ENCODE data around the gene HRH3.

HRH3 gene

GRCh38 chr20:62219992-62220665 is at the start of gene HRH3:
Gene HRH3 (minus strand): TSS chr20:62220278. CDS start chr20:62219970, 308 bp downstream.
- DNase-seq: peak; percentile 12

- no peak for DNase-seq
Measured at GRCh38 chr20:62269871-62270270, 49.8 kb upstream of the HRH3 start.

GRCh38 chr20:62269378-62269777 is 49.3 kb upstream of the HRH3 start:
- DNase-seq: no peak

DNA sequence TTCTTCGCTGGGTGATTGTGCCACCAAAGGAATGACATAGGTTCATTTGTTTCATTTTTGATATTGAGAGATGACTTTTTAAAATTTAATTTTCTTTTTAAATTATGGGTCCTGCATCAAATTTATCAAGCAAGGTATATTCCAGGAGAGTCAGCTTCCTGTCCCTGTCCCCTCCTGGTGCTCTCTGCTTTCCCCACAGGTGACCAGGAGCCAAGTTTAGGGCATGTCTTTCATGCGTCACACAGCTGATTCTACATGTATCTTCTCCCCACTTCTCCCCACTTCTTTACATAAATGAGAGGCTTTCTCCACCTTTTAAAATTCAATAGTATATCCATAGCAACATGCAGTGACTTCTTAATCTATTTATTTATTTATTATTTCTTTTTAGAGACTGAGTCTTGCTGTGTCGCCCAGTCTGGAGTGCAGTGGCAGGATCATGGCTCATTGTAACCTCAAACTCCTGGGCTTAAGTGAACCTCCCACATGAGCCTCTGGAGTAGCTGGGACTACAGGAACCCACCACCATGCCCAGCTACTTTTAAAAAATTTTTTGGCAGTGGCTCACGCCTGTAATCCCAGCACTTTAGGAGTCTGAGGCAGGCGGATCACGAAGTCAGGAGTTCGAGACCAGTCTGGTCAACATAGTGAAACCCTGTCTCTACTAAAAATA is 48.3 kb upstream of the HRH3 start:
- DNase-seq: no peak

GRCh38 chr20:62267543-62267942 is 47.5 kb upstream of the HRH3 start:
- no peak for DNase-seq

DNA sequence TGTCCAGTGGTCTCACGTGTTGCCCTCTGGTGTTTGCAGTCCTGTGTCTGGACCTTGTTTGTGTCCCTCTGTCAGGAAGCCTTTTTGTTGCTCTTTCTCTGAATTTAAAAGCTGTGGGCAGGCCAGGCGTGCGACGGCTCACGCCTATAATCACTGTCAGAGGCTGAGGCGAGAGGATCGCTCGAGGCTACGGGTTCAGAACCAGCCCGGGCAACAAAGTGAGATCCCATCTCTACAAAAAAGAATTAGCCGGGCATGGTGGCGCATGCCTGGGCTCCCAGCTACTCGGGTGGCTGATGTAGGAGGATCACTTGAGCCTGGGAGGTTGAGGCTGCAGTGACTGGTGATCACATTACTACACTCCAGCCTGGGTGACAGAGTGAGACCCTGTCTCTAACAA is 46.8 kb upstream of the HRH3 start:
- no peak for DNase-seq

DNA sequence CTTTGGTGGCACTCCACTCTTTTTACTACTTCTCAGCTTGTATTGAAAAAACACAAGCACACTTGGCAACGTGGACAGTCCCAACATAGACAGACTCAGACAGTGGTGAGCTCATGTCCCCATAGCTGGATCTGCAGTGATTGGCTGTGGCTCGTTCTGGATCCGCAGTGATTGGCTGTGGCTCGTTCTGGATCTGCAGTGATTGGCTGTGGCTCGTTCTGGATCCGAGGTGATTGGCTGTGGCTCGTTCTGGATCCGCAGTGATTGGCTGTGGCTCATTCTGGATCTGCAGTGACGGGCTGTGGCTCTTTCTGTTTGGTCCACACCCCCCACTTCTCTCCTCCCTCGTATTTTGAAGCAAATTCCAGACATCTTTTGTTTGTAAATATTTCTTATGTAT is 46.3 kb upstream of the HRH3 start:
- DNase-seq: no peak

- no peak for DNase-seq
Measured at GRCh38 chr20:62265365-62265764, 45.3 kb upstream of the HRH3 start.

GRCh38 chr20:62263396-62263795 is 43.3 kb upstream of the HRH3 start:
- no peak for DNase-seq

DNA sequence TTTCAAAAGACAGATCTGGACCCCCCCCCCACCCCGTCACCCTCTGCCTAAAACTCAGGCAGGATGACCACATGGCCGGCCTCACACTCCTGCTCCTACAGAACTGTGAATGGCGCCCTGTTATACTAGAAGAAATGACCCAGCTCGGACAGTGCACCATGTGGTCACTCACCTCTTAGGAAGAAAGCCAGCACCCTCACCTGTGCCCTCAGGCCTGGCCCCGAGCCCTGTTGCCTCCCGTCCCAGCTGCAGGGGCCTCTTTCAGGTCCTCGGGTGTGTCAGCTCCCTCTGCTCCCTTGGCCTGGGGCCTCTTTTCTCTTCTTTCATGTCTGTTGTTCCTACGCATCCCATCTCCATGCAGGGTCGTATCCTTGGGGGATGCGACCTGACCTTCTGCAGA is 42.0 kb upstream of the HRH3 start:
- no peak for DNase-seq

DNA sequence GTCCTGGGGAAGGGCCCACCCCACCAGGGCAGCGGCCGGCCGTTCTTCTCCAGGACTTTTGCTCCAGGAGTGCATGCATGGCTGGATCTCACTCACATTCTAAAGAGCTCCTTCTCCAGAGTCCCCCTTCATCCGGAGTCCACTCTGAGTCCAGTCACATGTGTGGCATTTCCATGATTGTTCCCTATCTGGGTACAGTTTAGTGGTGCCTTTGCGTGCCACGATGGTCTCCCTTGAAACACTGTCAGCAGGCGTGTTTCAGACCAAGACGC is 39.2 kb upstream of the HRH3 start:
- DNase-seq: no peak

DNA sequence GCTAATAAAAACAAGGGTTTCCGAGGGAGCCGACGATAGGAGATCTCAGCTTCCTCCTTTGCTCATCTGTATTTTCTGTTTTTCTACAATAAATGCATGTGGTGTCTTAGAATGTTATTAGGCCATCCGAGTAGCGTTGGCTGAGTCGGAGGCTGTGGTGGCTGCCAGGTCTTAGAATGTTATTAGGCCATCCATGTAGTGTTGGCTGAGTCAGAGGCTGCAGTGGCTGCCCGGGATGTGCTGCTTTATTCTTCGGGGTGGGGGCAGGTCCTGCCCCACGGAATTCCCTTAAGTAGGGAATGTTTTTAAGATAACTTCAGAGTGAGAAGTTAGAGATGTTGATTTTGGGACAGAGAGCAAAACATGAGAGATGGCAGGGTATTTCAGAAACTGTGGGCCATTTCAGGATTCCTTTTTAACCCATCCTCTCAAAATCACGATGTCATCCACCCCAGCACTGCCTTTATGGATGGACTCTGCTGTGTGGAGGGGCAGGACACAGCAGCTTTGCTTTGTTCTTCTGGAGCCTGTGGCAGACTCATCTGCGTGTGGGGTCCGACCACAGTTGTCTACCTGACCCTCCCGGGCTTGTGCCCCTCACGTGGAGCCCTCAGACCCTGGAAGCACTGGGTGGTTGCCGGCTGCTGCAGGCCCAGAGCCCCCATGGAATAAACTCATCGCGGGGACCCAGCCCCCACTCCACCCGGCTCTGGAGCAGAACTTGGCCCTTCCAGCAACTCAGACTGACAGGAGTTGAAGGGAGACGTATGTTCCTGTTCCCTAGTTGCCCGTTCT is 38.6 kb upstream of the HRH3 start:
- DNase-seq: no peak

DNA sequence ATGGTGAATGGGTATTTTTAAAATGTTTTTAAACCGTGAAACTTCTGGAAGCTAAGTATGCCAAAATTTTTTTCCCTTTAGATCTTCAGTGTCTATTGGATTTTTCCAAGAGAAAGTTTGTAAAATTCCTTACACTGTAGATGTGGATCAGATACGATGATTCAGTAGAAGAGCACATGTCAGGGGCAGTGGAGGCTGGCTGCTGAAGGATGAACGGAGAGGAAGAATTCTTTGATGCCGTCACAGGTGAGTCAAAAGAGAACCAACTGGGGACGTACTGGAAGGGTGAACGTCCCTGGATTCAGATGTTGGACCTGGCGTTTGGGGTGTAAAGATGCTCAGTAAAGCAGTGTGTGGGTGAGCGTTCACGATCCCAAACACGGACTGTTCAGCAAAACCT is 35.9 kb upstream of the HRH3 start:
- DNase-seq: no peak

DNA sequence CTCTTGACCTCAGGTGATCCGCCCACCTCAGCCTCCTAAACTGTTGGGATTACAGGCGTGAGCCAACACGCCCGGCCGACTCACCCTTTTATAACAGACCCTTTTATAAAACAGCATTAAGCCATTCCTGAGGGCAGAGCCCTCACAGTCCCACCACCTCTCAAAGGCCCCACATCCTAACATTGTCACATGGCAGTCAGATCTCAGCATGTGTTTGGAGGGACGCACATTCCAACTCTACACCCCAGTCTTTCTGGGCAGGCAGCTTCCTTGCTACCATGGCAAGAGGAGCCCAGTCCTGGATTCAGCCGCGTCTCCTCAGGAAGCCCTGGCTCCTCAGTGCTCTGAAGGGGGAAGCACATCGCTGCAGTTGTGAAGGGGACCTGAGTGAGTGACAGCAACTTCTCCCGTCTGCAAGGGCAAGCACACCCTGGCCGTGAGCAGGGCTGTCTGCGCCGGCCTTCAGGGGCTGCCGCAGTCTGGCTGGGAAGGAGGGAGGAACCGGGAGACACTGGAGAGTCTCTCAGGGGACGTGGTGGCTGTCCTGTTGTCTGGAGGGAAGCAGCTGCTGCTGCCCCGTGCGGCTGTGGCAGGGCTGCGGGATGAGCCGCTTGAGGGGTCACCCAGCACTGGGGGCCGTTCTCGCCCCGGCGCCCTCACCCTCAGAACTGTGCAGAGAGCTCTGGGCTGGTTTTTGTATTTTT is 34.1 kb upstream of the HRH3 start:
- no peak for DNase-seq

DNA sequence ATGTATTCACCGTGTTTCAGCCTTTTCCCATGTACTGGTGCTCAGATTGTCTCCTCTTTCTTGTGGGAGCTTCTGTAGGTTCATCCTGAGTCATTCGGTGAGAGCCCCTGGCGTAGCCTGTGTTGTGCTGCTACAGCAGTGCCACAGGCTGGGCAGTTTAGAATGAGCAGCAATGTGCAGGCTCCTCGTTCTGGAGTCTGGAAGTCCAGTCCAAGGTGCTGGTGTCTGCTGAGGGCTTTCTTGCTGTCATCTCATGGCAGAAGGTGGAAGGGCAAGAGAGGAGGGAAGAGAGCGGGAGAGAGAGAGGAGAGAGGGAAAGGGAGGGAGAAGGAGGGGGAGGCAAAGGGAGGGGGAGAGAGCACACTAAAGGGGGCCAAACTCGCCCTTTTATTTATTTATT is 33.3 kb upstream of the HRH3 start:
- no peak for DNase-seq

DNA sequence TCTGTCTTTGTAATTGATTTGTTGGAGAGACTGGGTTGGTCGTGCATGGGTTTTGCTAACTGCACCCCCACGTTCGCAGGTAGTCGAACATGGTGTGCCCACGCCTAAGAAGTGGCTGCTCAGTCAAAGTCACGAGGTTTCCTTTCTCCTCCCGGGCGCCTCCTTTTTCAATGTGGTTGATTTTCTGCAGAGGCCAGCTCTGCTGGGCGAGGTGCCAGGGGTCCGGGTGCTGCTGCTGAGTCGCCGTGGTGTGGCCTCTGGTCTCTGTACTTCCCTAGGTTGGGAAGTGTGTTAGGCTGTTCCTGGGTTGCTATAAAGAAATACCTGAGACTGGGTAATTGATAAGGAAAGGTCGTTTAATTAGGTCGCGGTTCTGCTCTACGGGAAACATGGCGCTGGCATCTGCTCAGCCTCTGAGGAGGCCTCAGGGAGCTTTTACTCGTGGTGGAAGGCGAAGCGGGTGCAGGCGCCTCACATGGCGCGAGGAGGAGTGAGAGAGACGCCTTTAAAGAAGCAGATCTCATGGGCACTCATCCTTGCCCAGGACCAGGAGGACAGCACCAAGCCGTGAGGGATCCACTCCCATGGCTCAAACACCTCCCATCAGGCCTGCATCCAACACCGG is 32.4 kb upstream of the HRH3 start:
- DNase-seq: no peak

DNA sequence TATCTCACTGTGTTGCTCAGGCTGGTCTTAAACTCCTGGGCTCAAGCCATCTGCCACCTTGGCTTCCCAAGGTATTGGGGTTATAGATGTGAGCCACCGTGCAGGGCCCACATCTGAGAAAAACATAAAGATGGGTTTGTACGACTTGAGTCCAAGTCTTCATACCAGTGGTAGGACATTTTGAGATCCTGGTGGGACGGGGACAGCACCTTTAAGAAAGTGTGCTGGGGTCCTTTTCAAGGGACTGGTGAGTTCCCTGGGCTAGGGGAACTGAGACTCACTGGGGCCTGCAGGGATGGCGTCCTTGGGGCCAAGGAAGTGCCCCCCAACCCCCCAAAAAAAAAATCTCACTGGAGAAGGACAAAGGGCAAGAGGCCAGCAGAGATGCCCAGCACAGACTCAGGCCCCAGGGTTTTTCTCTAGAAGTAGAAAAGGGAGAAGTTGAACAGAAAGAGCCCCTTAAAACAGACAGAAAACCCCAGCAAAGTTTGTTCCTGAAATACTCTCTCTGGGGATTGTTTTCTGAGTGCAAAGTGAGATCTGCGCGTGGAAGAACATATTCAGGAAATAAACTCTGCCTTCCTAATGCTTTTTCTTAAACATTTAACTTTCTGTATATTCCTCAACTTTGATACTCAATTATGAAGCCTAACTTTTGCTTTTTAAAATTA is 28.9 kb upstream of the HRH3 start:
- no peak for DNase-seq

DNA sequence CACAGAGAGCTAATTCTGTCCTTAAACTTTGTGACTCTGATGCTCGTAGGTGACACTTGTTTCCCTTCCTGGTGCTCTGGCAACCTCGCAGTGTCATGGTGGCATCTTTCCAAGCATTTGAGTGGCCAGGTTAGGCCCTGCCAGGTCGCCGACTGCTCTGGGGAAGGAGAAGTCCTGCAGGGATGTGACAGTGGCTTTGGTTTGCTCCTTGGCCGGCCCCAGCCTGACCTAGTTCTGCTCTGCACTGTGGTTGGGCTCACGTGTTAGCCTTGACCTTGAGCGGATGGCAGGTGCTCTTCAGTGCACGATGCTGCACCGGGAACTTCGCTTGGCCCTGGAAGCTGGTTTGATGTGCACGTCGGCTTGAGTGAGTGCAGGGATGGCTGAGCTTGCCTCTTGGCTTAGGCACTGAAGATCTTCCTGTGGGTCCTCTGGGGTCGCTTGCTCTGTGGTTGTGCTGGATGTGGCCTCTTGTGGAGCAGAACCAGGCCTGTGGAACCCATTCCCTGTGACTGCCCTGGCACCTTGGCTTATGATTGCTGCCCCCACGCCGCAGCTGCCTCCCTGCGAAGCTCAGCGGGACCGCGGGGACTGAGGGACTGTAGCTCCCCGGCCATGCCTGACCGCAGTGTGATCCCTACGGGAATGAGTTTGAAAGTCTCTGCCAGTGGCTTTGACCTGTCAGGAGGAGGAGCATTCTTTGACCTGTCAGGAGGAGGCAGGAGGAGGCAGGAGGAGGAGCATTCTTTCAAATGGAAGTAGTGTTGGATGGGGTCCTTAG is 27.0 kb upstream of the HRH3 start:
- no peak for DNase-seq

- DNase-seq: no peak
Measured at GRCh38 chr20:62246431-62246830, 26.4 kb upstream of the HRH3 start.

GRCh38 chr20:62245911-62246280 is 25.8 kb upstream of the HRH3 start:
- DNase-seq: no peak

DNA sequence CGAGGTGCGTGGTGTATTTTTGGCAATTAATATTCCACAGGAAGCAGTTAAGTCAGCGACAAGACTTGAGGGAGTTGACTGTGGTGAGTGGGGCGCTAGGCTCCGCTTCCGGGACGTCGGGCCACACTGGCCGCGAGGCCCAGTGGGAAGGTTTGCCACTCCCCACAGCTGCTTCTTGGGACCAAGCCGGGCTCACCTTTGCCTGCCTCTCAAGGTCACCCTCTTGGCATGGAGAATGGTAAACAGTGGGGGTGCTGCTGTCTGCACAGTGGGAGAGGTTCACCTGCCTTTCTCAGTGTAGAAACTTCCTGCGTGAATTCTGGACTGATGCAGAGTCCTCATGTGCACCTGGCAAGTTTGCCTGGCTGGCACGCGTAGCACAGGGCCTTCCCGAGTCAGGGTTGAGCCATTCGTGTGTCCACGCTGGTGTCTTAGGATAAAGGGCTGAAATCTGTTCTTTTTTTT is 24.6 kb upstream of the HRH3 start:
- DNase-seq: no peak

All from KG1 (cell line).